HG02588 (cell line): ENCODE data around the gene RNF213.
"Not testable (repeated sequence)": the region's sequence is repeated elsewhere in the genome, so short reads cannot be mapped to it uniquely, and the experiment has no call there.

Experiments used
- ATAC-seq: cut with Tn5 transposase; IDR thresholded peaks from one replicate; pipeline ENCODE4 v1.9.1; 2021; ENCODE audit warnings: mild to moderate bottlenecking, moderate library complexity; ENCODE audit not compliant: unreplicated experiment

Gene RNF213

DNA sequence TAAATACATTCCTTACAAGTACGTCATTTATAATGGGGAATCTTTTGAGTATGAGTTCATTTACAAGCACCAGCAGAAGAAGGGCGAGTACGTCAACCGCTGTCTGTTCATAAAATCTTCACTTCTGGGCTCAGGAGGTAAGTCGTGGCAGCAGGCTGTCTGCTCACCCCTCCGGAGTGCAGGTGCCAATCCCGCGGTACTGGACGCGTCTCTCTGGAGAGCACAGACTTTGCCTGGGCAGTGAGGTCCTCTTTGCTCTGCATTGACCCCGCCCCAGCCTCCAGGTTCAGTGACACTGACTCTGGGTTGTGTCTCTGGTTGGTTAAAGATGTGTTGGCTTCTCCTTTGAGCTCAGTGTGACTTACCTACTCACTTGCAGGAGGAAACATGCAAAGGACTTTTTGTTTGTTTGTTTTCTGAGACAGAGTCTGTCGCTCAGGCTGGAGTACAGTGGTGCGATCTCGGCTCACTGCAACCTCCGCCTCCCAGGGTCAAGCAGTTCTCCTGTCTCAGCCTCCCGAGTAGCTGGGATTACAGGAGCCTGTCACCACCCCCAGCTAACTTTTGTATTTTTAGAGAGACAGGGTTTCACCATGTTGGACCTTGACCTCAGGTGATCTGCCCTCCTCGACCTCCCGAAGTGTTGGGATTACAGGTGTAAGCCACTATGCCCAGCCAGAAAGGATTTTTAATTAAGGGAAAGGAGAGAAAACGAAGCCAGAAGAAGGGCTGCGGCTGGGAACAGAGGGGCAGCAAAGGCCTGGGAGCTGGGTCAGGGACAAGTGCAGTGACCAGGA lies 31.2 kb downstream of the RNF213 start:
- ATAC-seq, result no peak

DNA sequence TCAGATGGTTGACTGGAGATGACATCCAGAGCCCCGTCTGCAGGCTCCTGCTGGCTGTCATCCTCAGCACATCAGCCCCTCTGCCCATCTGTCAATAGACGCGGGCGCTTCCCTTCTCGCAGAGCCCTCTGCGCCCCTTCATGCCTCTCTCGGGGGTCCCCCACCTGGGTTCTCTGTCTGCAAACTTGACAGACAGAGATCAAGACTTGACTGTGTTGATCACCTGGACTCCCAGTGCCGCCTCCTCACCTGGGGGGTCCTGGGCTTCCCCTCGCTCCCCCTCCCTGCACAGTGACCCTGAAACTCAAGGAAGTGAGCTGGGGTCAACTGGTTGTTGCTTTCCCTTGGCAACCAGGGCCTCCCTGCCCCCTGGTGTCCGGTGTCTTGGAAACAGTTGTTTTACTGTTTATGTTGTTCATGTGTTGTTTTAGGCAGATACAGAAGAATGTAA lies 31.9 kb downstream of the RNF213 start:
- ATAC-seq, result no peak

DNA sequence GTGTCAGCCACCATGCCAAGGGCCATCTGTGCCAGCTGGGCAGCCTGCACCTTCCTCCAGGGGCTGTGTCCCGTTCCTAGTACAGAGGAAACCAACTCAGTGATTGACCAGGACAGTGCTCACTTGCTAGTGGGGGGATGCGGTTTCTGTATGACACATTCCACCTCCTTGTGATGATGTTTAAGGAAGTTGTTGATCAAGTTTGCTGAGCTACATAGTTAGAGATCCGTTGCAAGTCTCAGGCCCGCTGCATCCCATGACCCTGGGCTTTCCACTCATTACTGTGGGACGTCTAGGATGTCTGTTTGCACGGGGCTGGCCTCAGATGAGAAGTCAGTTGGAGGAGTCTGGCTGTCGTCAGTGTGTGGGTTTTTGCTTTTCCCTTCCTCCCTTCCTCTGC lies 33.6 kb downstream of the RNF213 start:
- no peak for ATAC-seq

DNA sequence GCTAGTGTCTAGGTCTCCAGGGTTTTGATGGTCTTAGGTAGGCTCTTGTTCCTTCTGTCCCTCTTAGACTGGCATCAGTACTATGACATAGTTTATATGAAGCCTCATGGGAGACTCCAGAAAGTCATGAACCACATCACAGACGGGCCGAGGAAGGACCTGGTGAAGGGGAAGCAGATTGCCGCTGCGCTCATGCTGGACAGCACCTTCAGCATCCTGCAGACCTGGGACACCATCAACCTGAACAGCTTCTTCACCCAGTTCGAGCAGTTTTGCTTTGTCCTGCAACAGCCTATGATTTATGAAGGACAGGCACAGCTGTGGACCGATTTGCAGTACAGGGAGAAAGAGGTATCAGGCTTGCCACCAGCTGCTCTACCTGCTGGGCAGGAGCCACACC lies 34.0 kb downstream of the RNF213 start:
- no peak for ATAC-seq

DNA sequence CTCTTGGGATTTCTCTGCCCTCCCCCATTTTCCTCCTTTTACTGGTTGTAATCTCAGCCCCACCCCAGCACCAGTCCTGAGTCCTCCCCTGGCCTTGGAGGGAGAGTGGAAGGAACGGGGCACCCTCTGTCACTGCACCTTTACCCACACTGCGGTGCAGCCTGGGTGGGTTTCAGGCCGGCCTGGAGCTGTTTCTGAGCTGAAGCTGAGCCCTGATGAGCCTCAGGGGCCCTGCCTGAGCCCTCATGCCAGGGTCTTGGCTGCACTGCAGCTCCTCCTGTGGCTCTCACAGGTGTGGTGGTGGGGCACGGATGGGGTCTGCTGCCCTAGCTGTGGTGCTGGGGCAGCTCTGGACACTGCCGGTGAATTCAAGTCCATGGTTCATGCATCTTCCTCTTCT lies 34.5 kb downstream of the RNF213 start:
- no peak for ATAC-seq

DNA sequence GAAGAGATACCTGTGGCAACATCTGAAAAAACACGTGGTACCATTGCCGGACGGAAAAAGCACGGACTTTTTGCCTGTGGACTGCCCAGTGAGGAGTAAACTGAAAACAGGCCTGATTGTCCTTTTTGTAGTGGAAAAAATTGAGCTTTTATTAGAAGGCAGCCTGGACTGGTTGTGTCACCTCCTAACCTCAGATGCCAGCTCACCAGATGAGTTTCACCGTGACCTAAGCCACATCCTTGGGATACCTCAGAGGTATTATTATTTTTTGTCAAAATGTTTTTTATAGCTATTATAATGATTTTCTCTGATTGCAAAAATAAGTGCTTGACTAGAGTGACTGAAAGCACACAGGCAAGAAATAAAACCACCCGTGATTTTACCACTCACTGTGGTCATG lies 34.9 kb downstream of the RNF213 start:
- ATAC-seq, result no peak

DNA sequence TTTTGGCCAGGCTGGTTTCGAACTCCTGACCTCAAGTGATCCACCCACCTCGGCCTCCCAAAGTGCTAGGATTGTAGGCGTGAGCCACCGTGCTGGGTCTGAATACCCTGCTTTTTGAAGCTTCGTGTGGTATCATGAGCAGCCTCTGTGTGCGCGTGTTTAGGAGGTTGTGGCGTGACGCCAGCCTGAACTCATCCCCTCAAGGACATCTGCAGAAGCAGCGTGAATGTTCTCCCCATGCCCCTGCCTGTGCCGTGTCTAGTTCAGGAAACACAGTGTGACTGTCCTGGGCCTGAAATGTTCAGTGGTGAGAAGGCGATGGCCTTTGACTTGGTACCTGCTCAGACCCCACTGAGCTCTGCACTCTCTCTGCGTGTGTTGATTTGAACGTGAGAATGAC lies 35.6 kb downstream of the RNF213 start:
- no peak for ATAC-seq

DNA sequence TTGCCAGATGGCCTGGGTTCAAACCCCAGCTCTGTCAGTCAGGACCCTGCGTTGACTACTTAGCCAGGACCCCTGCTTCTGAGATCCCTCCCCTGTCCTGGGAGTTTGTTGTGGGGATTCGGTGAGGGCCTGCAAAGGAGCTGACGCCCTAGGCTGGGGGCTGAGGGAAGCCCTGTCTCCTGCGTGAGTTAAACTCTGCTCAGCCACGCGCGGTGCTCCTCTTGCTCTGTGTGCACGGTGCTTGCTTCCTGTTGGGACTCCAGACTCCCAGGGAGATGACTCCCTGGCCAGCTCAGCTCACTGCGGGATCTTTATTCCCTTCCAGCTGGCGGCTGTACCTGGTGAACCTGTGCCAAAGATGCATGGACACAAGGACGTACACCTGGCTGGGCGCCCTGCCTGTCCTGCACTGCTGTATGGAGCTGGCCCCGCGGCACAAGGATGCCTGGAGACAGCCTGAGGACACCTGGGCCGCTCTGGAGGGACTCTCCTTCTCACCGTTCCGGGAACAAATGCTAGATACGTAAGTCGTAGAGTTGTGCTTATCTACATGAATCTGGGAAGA lies 37.4 kb downstream of the RNF213 start:
- ATAC-seq, result no peak

DNA sequence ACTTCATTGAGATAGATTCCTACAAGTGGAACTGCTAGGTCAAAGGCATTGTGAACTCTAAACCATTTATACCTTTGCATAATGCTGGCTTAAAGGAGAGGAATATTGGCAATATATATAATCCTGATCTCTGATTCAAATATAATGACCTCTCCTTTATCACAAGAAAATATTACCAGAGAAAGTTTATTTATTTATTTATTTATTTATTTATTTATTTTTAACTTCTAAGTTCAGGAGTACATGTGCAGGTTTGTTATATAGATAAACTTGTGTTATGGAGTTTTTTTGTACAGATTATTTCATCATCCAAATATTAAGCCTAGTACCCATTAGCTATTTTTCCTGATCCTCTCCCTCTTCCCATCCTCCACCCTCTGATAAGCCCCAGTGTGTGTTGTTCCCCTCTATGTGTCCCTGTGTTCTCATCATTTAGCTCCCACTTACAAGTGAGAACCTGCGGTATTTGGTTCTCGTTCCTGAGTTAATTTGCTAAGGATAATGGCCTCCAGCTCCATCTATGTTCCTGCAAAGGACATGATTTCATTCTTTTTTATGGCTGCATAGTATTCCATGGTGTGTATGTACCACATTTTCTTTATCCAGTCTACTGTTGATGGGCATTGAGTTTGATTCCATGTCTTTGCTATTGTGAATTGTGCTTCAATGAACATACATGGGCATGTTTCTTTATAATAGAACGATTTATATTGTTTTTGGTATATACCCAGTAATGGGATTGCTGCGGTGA lies 38.9 kb downstream of the RNF213 start:
- ATAC-seq, result not testable (repeated sequence)

DNA sequence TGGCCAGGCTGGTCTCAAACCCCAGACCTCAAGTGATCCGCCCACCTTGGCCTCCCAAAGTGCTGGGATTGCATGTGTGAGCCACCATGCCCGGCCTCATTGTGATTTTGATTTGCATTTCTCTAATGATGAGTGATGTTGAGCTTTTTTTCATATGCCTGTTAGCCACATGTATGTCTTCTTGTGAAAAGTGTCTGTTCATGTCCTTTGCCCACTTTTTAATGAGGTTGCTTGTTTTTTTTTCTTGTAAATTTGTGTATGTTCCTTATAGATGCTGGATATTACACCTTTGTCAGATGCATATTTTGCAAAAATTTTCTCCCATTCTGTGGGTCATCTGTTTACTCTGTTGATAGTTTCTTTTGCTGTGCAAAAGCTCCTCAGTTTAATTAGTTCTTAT lies 40.1 kb downstream of the RNF213 start:
- not testable (repeated sequence) for ATAC-seq

DNA sequence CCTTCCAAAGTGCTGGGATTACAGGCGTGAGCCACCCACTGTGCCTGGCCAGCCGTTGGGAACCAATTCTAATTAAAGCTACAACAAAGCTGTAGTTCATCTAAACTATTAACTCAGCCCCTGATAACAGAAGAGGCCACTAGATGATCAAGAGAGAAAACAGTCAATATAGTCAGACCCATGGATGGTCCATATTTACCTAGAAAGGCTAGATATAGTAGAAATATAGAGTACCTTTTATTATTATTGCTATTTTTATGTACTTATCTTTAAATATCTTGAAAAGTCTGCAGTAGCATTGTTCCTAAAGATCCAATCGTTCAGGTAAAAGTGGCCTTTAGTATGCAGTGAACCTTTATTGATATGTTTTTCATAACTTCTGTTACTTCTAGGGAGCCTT lies 43.2 kb downstream of the RNF213 start:
- no peak for ATAC-seq

DNA sequence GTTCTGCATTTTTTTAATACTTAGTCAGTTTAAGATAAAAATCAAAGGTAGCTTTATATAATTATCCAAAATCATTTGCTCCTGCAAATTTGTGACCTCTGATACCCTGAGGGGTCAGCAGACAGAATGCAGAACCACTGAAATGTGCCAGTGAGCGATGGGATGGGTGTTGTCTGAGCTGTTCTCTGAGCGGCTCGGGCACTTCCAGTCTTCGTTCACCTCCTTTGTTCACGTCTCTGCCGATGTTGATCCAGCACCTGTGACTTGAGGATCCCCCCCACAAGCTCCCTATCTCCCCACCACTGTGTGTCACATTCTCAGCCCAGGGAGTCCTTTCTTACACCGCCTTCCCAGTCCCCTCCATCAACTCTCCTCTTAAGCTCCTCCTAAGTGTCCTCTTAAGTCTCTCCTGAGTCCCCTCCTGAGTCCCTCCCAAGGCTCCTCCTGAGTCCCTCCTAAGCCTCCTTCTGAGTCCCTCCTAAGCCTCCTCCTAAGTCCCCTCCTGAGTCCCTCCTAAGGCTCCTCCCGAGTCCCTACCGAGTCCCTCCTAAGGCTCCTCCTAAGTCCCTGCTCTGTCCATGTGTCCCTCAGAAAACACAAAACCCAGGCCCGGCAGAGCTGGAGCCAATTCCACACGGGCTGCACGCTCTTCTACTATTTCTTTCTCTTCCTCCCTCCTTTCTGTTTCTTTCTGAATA lies 47.5 kb downstream of the RNF213 start:
- ATAC-seq, result no peak

DNA sequence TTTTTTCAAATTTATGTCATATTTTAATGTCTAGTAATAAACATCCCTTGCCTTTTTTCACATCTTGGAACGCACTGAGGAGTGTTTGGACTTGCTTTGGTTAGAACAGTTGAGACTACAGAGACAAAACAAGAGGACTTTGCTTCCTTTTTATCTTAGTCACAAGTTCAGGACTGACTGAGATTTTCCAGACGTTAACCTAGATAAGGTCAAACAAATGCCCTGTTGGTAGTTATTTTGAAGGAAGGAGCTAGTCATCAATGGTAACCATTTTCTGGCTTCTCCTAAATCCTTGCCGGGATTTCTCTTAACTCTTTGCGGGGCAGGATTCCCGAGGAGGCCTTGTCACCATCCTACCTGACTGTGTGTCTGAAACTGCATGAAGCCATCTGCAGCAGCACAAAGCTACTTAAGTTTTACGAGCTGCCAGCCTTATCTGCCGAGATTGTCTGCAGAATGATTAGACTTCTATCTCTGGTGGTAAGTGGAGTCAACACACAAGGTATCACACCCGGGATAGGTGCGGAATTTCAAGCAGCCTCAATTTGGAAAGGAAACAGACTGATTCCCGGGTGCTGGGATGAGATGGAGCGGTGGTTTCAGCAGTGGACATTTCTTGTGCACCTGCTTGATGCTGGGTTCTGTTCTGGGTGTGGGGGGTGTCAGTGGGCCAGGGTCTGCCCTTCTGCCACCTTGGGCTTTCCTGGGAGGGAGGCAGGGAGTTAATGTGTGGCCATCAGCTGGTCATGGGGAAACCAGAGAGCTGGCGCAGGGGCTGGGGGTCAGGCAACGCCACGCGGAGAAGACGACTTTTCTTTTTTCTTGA lies 48.3 kb downstream of the RNF213 start:
- ATAC-seq, result no peak

DNA sequence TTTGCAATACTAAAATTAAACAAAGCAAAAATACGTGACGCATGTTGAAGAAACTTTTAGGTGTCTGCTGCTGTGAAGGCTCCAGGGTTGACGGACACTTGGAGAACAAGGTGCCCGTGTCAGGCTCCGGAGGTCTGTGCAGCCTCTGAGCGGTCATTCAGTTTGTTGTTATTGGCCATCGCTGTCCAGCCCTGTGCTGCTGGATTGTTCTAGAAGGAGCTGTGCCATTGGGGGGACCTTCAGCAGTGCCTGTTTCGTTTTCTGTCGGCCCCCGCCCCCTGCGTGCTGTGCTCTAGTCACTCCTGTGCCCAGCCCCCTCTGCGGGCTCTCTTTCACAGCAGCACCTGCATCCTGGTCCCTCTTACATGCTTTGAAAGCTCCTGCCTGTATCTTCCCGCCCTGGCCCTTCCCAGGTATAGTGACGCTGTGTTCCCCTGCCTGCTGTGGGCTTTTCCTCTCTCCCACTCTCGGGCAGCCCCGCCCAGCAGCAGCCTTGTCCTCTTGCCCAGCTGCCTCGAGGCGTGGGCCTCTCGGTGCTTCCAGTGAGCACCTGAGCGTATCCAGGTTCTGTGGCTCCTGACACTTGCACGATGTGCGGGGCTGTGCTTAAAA lies 50.7 kb downstream of the RNF213 start:
- no peak for ATAC-seq

DNA sequence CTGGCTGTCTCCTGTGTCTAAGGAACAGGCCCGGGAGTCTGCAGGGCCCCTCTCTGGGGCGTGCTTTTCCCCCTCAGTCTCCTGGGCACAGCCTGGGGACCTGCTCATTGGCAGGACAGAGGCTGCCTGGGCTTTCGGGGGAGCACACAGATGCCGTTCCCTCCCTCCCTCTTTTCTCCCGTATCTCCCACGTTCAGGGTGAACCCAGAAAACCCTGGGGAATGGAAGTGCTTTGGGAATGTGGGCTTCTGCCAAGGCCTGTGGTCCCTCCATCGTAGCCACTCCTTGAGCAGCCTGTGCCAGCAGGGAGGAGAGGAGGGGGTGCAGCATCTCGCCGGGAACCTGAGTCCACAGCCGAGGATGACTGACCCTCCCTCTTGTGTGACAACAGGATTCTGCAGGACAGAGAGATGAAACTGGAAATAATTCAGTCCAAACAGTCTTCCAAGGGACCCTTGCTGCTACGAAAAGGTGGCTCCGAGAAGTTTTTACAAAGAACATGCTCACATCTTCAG lies 52.0 kb downstream of the RNF213 start:
- no peak for ATAC-seq

DNA sequence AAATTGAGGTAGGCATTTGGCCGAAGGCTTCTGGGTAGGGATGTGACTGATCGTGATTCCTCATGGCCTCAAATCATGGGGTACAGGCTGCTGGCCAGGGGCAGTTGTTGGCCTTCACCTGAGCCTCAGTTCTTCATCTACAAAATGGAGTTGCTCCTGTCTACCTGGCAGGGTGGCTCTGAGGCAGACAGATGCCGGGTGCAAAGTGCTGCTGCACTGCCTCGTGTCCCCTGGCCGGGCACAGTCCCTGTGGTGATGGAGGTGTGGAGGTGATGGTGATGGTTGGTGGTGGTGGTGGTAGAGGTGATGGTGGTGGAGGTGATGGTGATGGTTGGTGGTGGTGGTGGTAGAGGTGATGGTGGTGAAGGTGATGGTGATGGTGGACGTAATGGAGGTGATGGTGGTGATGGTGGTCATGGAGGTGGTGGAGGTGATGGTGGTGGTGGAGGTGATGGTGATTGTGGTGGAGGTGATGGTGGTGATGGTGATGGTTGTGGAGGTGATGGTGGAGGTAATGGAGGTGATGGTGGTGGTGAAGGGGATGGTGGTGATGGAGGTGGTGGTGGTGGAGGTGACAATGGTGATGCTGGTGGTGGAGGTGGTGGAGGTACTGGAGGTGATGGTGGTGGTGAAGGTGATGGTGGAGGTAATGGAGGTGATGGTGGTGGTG lies 52.6 kb downstream of the RNF213 start:
- ATAC-seq, result no peak

DNA sequence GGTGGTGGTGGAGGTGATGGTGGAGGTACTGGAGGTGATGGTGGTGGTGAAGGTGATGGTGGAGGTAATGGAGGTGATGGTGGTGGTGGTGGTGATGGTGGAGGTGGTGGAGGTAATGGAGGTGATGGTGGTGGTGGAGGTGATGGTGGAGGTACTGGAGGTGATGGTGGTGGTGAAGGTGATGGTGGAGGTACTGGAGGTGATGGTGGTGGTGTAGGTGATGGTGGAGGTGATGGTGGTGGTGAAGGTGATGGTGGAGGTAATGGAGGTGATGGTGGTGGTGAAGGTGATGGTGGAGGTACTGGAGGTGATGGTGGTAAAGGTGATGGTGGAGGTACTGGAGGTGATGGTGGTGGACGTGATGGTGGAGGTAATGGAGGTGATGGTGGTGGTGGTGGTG lies 53.3 kb downstream of the RNF213 start:
- not testable (repeated sequence) for ATAC-seq

DNA sequence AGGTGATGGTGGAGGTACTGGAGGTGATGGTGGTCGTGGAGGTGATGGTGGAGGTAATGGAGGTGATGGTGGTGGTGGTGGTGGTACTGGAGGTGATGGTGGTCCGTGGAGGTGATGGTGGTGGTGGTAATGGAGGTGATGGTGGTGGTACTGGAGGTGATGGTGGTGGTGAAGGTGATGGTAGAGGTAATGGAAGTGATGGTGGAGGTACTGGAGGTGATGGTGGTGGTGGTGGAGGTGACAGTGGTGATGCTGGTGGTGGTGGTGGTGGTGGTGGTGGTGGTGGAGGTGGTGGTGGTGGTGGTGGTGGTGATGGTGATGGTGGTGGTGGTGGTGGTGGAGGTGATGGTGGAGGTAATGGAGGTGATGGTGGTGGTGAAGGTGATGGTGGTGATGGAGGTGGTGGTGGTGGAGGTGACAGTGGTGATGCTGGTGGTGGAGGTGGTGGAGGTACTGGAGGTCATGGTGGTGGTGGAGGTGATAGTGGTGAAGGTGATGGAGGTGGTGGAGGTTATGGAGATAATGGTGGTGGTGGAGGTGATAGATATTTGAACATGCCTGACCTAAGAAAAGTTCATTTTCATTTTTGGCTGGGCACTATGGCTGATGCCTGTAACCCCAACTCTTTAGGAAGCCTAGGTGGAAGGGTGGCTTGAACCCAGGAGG lies 55.0 kb downstream of the RNF213 start:
- ATAC-seq, result no peak

DNA sequence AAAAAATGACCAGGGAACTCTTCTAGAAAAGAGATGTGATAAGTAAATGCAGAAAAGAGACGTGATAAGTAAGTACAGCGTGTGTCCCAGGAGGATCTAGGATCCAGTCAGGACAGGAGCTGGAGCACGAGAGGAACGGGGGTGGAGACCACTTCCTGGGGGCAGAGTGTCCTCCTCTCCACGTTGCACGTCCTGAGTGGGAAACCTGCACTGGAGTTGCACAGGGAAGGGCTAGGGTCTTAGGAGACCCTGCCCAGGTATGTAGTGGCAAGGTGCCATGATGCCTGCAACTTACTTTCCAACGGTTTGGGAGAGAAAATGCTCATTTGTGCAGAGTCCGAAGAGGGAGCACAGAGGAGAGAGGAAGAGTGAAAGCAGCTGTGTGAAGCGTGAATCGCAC lies 55.8 kb downstream of the RNF213 start:
- no peak for ATAC-seq
